Karpas-422 (cell line): ENCODE data around the gene N4BP3. TPM values are rescaled to one million over a fixed set of nuclear protein-coding genes. Genes with fewer than 3 reads are reported as not detected.

Experiments
- DNase-seq: peaks from one replicate; pipeline ENCODE4 v3.0.0-alpha.2; 2015
- H2AFZ ChIP-seq: fragments of 200-600 bp; sonication (generic); 2 replicates; pipeline ENCODE4 v1.6.1; 2014; ENCODE audit warnings: antibody characterized with exemption, low read length, mixed read lengths
- H3K27ac ChIP-seq: fragments of 200-600 bp; sonication (generic); 2 replicates; pipeline ENCODE4 v1.5.1; 2014; ENCODE audit warnings: mild to moderate bottlenecking, low read length, moderate library complexity
- H3K27me3 ChIP-seq: fragments of 200-600 bp; sonication (generic); 2 replicates; pipeline ENCODE4 v1.6.1; 2014; ENCODE audit warnings: low read length, mixed read lengths
- H3K36me3 ChIP-seq: fragments of 200-600 bp; sonication (generic); 2 replicates; pipeline ENCODE4 v1.6.1; 2014; ENCODE audit warnings: low read length, mixed read lengths; ENCODE audit not compliant: insufficient read depth
- H3K4me1 ChIP-seq: fragments of 200-600 bp; sonication (generic); 2 replicates; pipeline ENCODE4 v1.6.1; 2014; ENCODE audit warnings: mild to moderate bottlenecking, low read length, mixed read lengths
- H3K4me2 ChIP-seq: fragments of 200-600 bp; sonication (generic); 2 replicates; pipeline ENCODE4 v1.6.1; 2014; ENCODE audit warnings: low read length, low read depth, mild to moderate bottlenecking; ENCODE audit not compliant: poor library complexity, severe bottlenecking
- H3K4me3 ChIP-seq: fragments of 200-600 bp; sonication (generic); 2 replicates; pipeline ENCODE4 v1.5.1; 2014; ENCODE audit warnings: mild to moderate bottlenecking, antibody characterized with exemption, low read length, mixed read lengths
- H3K79me2 ChIP-seq: fragments of 200-600 bp; sonication (generic); 2 replicates; pipeline ENCODE4 v1.6.1; 2014; ENCODE audit warnings: mild to moderate bottlenecking, low read length, mixed read lengths
- H3K9ac ChIP-seq: fragments of 200-600 bp; sonication (generic); 2 replicates; pipeline ENCODE4 v1.6.0; 2014; ENCODE audit warnings: low read length
- H3K9me2 ChIP-seq: fragments of 200-600 bp; sonication (generic), shearing (Covaris generic); replicated peaks from 2 replicates; pipeline ENCODE4 v1.6.0; 2014; ENCODE audit warnings: mild to moderate bottlenecking, low read length, moderate library complexity; ENCODE audit not compliant: insufficient read depth
- H3K9me3 ChIP-seq: fragments of 300-700, 200-600 bp; sonication (generic); 2 replicates; pipeline ENCODE4 v1.6.1; 2014; ENCODE audit warnings: low read length, mixed read lengths
- H4K20me1 ChIP-seq: fragments of 200-600 bp; sonication (generic); 2 replicates; pipeline ENCODE4 v1.6.1; 2014; ENCODE audit warnings: mild to moderate bottlenecking, antibody characterized with exemption, low read length, low read depth; ENCODE audit not compliant: insufficient read depth
- total RNA-seq: library from RNA; depleted of rRNA; stranded (reverse); fragments of >200 nt; shearing (Covaris generic); gene quantifications from 2 replicates; pipeline ENCODE4 v1.2.3, GENCODE V29; 2014; ENCODE audit warnings: low replicate concordance

The N4BP3 gene
- total RNA-seq, 1 experiment from 2014 or later = 1.2 TPM

GRCh38 chr5:178141550-178141949 lies 28.2 kb downstream of the N4BP3 start:
- DNase-seq = no peak
- H3K4me3 ChIP-seq = no peak overlapping the region
- no peaks in the 10 kb centered on the region for H3K27me3 ChIP-seq
- H3K4me1 ChIP-seq = peaks cover 8% of the 10 kb centered on the region
- H3K9me3 ChIP-seq = no peaks in the 10 kb centered on the region
- H3K36me3 ChIP-seq = peaks cover 11% of the 10 kb centered on the region; the same call in 1 of the 2 replicates
- H3K9ac ChIP-seq = no peak overlapping the region
- H2AFZ ChIP-seq = no peak overlapping the region
- H4K20me1 ChIP-seq = peaks cover 6% of the 10 kb centered on the region; the same call in 1 of the 2 replicates
- no peaks in the 10 kb centered on the region for H3K9me2 ChIP-seq
- peaks cover 3% of the 10 kb centered on the region; the same call in 1 of the 2 replicates for H3K79me2 ChIP-seq
- H3K4me2 ChIP-seq = no peak overlapping the region
- H3K27ac ChIP-seq = no peak overlapping the region

GRCh38 chr5:178142642-178143041 lies 29.3 kb downstream of the N4BP3 start:
- DNase-seq = no peak
- H3K36me3 ChIP-seq = peaks cover 20% of the 10 kb centered on the region; the same call in 1 of the 2 replicates
- H3K4me3 ChIP-seq = no peak overlapping the region
- H3K9ac ChIP-seq = no peak overlapping the region
- H3K27ac ChIP-seq = no peak overlapping the region
- no peaks in the 10 kb centered on the region for H3K27me3 ChIP-seq
- no peak overlapping the region for H2AFZ ChIP-seq
- no peaks in the 10 kb centered on the region for H3K9me2 ChIP-seq
- no peaks in the 10 kb centered on the region for H3K9me3 ChIP-seq
- peaks cover 8% of the 10 kb centered on the region for H3K4me1 ChIP-seq
- H3K4me2 ChIP-seq = no peak overlapping the region
- H4K20me1 ChIP-seq = peaks cover 6% of the 10 kb centered on the region; the same call in 1 of the 2 replicates
- H3K79me2 ChIP-seq = no peaks in the 10 kb centered on the region

DNA sequence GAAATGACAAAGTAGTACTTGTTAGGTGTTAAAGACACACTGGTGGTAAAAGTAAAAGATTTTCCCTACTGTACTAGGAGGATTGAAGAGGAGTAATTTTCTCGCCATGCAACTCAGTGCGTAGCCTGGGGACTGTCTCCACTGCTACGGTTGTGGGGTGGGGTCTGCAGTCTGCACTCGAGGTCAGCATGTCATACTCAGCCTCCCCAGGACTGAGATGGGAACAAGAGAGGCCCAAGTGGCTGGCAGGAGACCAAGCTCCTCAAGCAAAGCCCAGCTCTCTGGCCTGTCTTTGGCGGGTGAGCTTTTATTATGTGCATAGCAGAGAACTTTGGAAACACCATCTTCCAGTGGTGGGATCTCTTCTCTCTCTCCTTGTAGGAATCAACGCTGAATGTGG lies 29.9 kb downstream of the N4BP3 start:
- peaks cover 26% of the 10 kb centered on the region; the same call in 1 of the 2 replicates for H3K36me3 ChIP-seq
- DNase-seq = no peak
- H3K4me2 ChIP-seq = no peak overlapping the region
- no peaks in the 10 kb centered on the region for H3K27me3 ChIP-seq
- H2AFZ ChIP-seq = no peak overlapping the region
- no peaks in the 10 kb centered on the region for H3K79me2 ChIP-seq
- no peak overlapping the region for H3K9ac ChIP-seq
- H3K9me2 ChIP-seq = no peaks in the 10 kb centered on the region
- H3K4me1 ChIP-seq = peaks cover 8% of the 10 kb centered on the region
- H3K4me3 ChIP-seq = no peak overlapping the region
- H3K9me3 ChIP-seq = no peaks in the 10 kb centered on the region
- H3K27ac ChIP-seq = no peak overlapping the region
- H4K20me1 ChIP-seq = peaks cover 3% of the 10 kb centered on the region; the same call in 1 of the 2 replicates

DNA sequence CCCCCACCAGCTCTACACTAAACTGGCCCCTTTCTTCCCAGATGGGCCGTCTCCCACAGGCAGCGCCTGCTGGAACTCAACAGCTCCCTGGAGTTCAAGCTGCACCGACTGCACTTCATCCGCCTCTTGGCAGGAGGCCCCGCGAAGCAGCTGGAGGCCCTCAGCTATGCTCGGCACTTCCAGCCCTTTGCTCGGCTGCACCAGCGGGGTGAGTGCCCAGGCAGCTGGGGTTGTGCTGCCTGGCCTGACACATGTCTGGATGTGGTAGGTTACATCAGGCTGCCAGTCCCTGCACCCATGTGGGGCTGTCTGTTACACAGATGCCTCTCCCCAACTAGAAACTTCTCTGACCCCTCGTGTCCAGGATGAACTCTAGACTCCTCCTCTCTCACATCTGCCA lies 30.6 kb downstream of the N4BP3 start:
- H3K9me3 ChIP-seq = no peaks in the 10 kb centered on the region
- no peaks in the 10 kb centered on the region for H3K27me3 ChIP-seq
- H3K4me2 ChIP-seq = no peak overlapping the region
- no peak overlapping the region for H2AFZ ChIP-seq
- no peak overlapping the region for H3K27ac ChIP-seq
- H3K4me3 ChIP-seq = no peak overlapping the region
- H3K79me2 ChIP-seq = no peaks in the 10 kb centered on the region
- peaks cover 3% of the 10 kb centered on the region; the same call in 1 of the 2 replicates for H4K20me1 ChIP-seq
- H3K4me1 ChIP-seq = peaks cover 8% of the 10 kb centered on the region
- H3K36me3 ChIP-seq = peaks cover 32% of the 10 kb centered on the region; the same call in 1 of the 2 replicates
- no peak for DNase-seq
- no peak overlapping the region for H3K9ac ChIP-seq
- no peaks in the 10 kb centered on the region for H3K9me2 ChIP-seq

- H3K9me3 ChIP-seq = no peaks in the 10 kb centered on the region
- H3K9ac ChIP-seq = no peak overlapping the region
- H3K27ac ChIP-seq = no peak overlapping the region
- DNase-seq = peak; percentile 88
- no peaks in the 10 kb centered on the region for H3K9me2 ChIP-seq
- H3K27me3 ChIP-seq = no peaks in the 10 kb centered on the region
- no peak overlapping the region for H3K4me2 ChIP-seq
- H3K4me1 ChIP-seq = peaks cover 8% of the 10 kb centered on the region
- no peak overlapping the region for H3K4me3 ChIP-seq
- H3K79me2 ChIP-seq = no peaks in the 10 kb centered on the region
- H4K20me1 ChIP-seq = peaks cover 6% of the 10 kb centered on the region; the same call in 1 of the 2 replicates
- no peak overlapping the region for H2AFZ ChIP-seq
- peaks cover 43% of the 10 kb centered on the region; the same call in 1 of the 2 replicates for H3K36me3 ChIP-seq
Observed at GRCh38 chr5:178145965-178146820, 32.9 kb downstream of the N4BP3 start.

DNA sequence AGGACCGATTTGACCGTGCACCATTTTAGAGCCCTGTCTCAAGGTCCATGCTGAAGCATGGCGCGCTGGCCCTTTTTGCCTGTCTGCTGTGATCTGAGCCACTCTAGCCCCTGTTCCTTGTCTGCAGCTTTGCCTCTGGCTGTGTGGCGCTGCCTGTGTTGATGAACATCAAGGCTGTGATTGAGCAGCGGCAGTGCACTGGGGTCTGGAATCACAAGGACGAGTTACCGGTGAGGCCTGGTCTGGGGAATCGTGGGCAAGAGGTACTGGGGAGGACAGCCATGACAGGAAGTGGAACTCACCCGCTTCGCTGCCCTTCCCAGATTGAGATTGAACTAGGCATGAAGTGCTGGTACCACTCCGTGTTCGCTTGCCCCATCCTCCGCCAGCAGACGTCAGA lies 34.1 kb downstream of the N4BP3 start:
- H2AFZ ChIP-seq = no peak overlapping the region
- no peaks in the 10 kb centered on the region for H3K9me3 ChIP-seq
- no peak overlapping the region for H3K4me3 ChIP-seq
- peaks cover 43% of the 10 kb centered on the region; the same call in 1 of the 2 replicates for H3K36me3 ChIP-seq
- no peaks in the 10 kb centered on the region for H3K27me3 ChIP-seq
- no peak overlapping the region for H3K4me2 ChIP-seq
- DNase-seq = no peak
- peaks cover 17% of the 10 kb centered on the region for H3K4me1 ChIP-seq
- H4K20me1 ChIP-seq = peaks cover 6% of the 10 kb centered on the region; the same call in 1 of the 2 replicates
- H3K9ac ChIP-seq = no peak overlapping the region
- peaks cover 10% of the 10 kb centered on the region for H3K79me2 ChIP-seq
- no peak overlapping the region for H3K27ac ChIP-seq
- no peaks in the 10 kb centered on the region for H3K9me2 ChIP-seq

- H3K4me3 ChIP-seq = no peak overlapping the region
- H2AFZ ChIP-seq = no peak overlapping the region
- H3K27me3 ChIP-seq = no peaks in the 10 kb centered on the region
- no peak overlapping the region for H3K27ac ChIP-seq
- no peaks in the 10 kb centered on the region for H3K9me3 ChIP-seq
- H3K9ac ChIP-seq = no peak overlapping the region
- H3K36me3 ChIP-seq = peaks cover 43% of the 10 kb centered on the region; the same call in 1 of the 2 replicates
- peaks cover 6% of the 10 kb centered on the region; the same call in 1 of the 2 replicates for H4K20me1 ChIP-seq
- peaks cover 22% of the 10 kb centered on the region for H3K4me1 ChIP-seq
- no peak for DNase-seq
- H3K79me2 ChIP-seq = peaks cover 21% of the 10 kb centered on the region
- H3K4me2 ChIP-seq = no peak overlapping the region
- H3K9me2 ChIP-seq = no peaks in the 10 kb centered on the region
Observed at GRCh38 chr5:178149199-178149932, 36.0 kb downstream of the N4BP3 start.
